A549 (cell line): ENCODE results near the gene TAOK3.

Source experiments
- CBX2 ChIP-seq: fragments of 200-600 bp; sonication (generic); IDR thresholded peaks from 2 replicates; pipeline ENCODE4 v1.6.1; 2016; ENCODE audit warnings: low read depth, mild to moderate bottlenecking, borderline replicate concordance
- CTCF ChIP-seq: fragments of >200 bp; sonication (Bioruptor Twin); formaldehyde crosslinking; IDR thresholded peaks from 3 replicates; pipeline ENCODE4 v1.5.1; 2016

- no peak for TF ChIP-seq CTCF
- TF ChIP-seq CBX2 = no peak
Measured at GRCh38 chr12:118125743-118126118, 247.0 kb downstream of the TAOK3 start.
